Nephron progenitor cell (in vitro differentiated cells): ENCODE measurements around the gene ARHGEF17.
A peak's percentile ranks its signal among the peaks of the same experiment; 100 is the strongest.

Source experiments
- DNase-seq: peaks from one replicate; pipeline ENCODE4 v3.0.0; 2021
- H3K27ac Mint-ChIP-seq: 2 replicates; pipeline ENCODE4 v1.8.0; 2021; ENCODE audit warnings: mild to moderate bottlenecking, moderate library complexity, mixed read lengths
- H3K27me3 Mint-ChIP-seq: 2 replicates; pipeline ENCODE4 v1.8.0; 2021; ENCODE audit warnings: mild to moderate bottlenecking, low read depth, mixed read lengths; ENCODE audit not compliant: poor library complexity
- H3K36me3 Mint-ChIP-seq: 2 replicates; pipeline ENCODE4 v1.8.0; 2021; ENCODE audit warnings: low read depth, mixed read lengths
- H3K4me1 Mint-ChIP-seq: 2 replicates; pipeline ENCODE4 v1.8.0; 2021; ENCODE audit warnings: mixed read lengths
- H3K4me3 Mint-ChIP-seq: 2 replicates; pipeline ENCODE4 v1.8.0; 2021; ENCODE audit warnings: mild to moderate bottlenecking, moderate library complexity, mixed read lengths
- H3K9me3 Mint-ChIP-seq: 2 replicates; pipeline ENCODE4 v1.8.0; 2021; ENCODE audit warnings: mild to moderate bottlenecking, moderate library complexity, mixed read lengths
- CTCF ChIP-seq: fragments of 200-600 bp; sonication (generic); IDR thresholded peaks from 2 replicates; pipeline ENCODE4 v1.5.0; 2021; ENCODE audit warnings: antibody characterized with exemption

ARHGEF17 gene

GRCh38 chr11:73389134-73389525 is 81.1 kb downstream of the ARHGEF17 start:
- no peak for DNase-seq
- no peak for TF ChIP-seq CTCF
- Mint-ChIP-seq H3K9me3 (no peaks in the 10 kb centered on the region), H3K27me3 (no peaks in the 10 kb centered on the region), H3K27ac (peak overlapping the region; percentile 51), H3K36me3 (no peaks in the 10 kb centered on the region), H3K4me1 (peaks cover 67% of the 10 kb centered on the region), H3K4me3 (no peak overlapping the region)

- Mint-ChIP-seq H3K27ac (no peak overlapping the region), H3K4me1 (peaks cover 59% of the 10 kb centered on the region), H3K27me3 (no peaks in the 10 kb centered on the region), H3K36me3 (no peaks in the 10 kb centered on the region), H3K9me3 (no peaks in the 10 kb centered on the region), H3K4me3 (peak overlapping the region; percentile 2)
- TF ChIP-seq CTCF, result no peak
- DNase-seq, result no peak
Measured at GRCh38 chr11:73389916-73390315, 81.8 kb downstream of the ARHGEF17 start.

GRCh38 chr11:73390601-73391565 is 82.8 kb downstream of the ARHGEF17 start:
- Mint-ChIP-seq H3K27ac (no peak overlapping the region), H3K27me3 (no peaks in the 10 kb centered on the region), H3K4me3 (no peak overlapping the region), H3K9me3 (no peaks in the 10 kb centered on the region), H3K4me1 (peaks cover 50% of the 10 kb centered on the region), H3K36me3 (no peaks in the 10 kb centered on the region)
- TF ChIP-seq CTCF, result no peak
- DNase-seq, result no peak

DNA sequence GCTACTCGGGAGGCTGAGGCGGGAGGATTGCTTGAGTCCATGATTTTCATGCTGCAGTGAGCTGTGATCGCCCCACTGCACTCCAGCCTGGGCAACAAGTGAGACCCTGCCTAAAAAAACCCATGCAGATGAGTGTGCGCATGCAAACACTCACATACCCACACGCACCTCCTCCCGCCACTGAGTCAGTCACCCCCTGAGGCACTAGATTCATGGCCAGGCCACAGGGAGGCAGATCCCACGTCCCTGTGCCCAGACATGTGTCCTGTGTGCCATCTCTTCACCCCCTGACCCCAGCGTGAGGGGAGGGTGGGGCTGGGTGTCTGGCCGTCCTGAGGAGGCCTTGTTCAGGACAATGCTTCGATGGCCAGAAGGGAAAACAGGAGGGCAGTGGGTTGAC is 83.6 kb downstream of the ARHGEF17 start:
- H3K4me1 Mint-ChIP-seq, result peaks cover 42% of the 10 kb centered on the region
- no peak overlapping the region for H3K27ac Mint-ChIP-seq
- no peaks in the 10 kb centered on the region for H3K27me3 Mint-ChIP-seq
- no peak for TF ChIP-seq CTCF
- H3K36me3 Mint-ChIP-seq, result no peaks in the 10 kb centered on the region
- no peak for DNase-seq
- no peak overlapping the region for H3K4me3 Mint-ChIP-seq
- H3K9me3 Mint-ChIP-seq, result no peaks in the 10 kb centered on the region

- Mint-ChIP-seq H3K9me3 (no peaks in the 10 kb centered on the region), H3K4me3 (no peak overlapping the region), H3K27ac (no peak overlapping the region), H3K27me3 (no peaks in the 10 kb centered on the region), H3K36me3 (no peaks in the 10 kb centered on the region), H3K4me1 (peaks cover 35% of the 10 kb centered on the region)
- DNase-seq, result no peak
- no peak for TF ChIP-seq CTCF
Measured at GRCh38 chr11:73392108-73393010, 84.3 kb downstream of the ARHGEF17 start.
